Heart left ventricle (tissue), 13 donors: Measurements from ENCODE around the gene ACADM.

Source experiments
- POLR2A ChIP-seq, 2 donors: fragments of 450-650 bp; IDR thresholded peaks; one replicate each; pipeline ENCODE4 v1.6.1; 2017; ENCODE audit warnings: antibody characterized with exemption in 2 of 2, mild to moderate bottlenecking in 2 of 2, moderate library complexity in 2 of 2
- TF ChIP-seq, protein P1 (sequence below), 12 donors: fragments of 200-600 bp; sonication (generic) in 4 of 12; IDR thresholded peaks; one replicate each; pipeline versions ENCODE4 v1.5.0 to v1.8.0; 2018 to 2022; ENCODE audit warnings: antibody characterized with exemption in 12 of 12, mild to moderate bottlenecking in 5 of 12
- donor health status: ischemic (EF 13 %, LVEDD 7.1; RV severe dilation, severe dysfunction).
- donor health status: DM: no; HTN: yes; CAD: no.
- donor health status: DM: no; HTN: no; CAD: no.
- donor health status: ischemic (EF 25% LVEDD 6.9; RV normal size, moderate dysfunction).
- donor health status: ischemic (EF 25% LVEDD 5.7; RV mildly dilated, moderate dysfunction).
- donor health status: ischemic (EF 35%, LVEDD 5.7; RV mildly dilated, moderate dysfunction).
- donor health status: nonischemic (EF 11% LVEDD 7.7; RV severe dilation, severe dysfunction).
- donor health status: DM: yes; HTN: yes; CAD: no.
- donor health status: PGD.
- donor health status: ischemic (EF 29% LVEDD 5.4; RV normal size, mild dysfunction).
- donor health status: nonischemic (EF 23%, LVEDD 6.1; RV moderate dilation, normal function).

DNA sequence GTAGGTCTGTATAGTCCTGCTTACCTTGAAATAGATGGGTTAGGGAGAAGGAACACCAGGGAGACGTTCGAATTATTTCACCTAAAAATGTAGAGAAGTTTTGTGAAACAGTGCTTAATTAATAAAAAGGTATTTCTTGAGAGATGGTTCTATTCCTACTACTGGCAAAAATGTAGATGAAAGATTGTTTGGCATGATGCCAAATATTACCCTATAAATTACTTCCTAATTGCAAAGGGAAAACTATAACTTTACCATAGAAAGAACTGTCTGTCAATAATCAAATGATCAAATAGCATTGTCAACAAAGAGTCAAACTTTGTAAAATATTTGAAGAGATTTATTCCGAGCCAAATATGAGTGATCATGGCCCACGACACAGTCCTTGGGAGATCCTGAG, 4.2 kb upstream of the ACADM start:
- no peak for TF ChIP-seq POLR2A (IDR thresholded peaks at IDR 0.05)
- TF ChIP-seq, protein P1, sequence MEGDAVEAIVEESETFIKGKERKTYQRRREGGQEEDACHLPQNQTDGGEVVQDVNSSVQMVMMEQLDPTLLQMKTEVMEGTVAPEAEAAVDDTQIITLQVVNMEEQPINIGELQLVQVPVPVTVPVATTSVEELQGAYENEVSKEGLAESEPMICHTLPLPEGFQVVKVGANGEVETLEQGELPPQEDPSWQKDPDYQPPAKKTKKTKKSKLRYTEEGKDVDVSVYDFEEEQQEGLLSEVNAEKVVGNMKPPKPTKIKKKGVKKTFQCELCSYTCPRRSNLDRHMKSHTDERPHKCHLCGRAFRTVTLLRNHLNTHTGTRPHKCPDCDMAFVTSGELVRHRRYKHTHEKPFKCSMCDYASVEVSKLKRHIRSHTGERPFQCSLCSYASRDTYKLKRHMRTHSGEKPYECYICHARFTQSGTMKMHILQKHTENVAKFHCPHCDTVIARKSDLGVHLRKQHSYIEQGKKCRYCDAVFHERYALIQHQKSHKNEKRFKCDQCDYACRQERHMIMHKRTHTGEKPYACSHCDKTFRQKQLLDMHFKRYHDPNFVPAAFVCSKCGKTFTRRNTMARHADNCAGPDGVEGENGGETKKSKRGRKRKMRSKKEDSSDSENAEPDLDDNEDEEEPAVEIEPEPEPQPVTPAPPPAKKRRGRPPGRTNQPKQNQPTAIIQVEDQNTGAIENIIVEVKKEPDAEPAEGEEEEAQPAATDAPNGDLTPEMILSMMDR (IDR thresholded peaks at IDR 0.05) = no peak
